Measurements from ENCODE around the gene TERT.
"Not testable (repeated sequence)": the region's sequence is repeated elsewhere in the genome, so short reads cannot be mapped to it uniquely, and the experiment has no call there.

Gene TERT

DNA sequence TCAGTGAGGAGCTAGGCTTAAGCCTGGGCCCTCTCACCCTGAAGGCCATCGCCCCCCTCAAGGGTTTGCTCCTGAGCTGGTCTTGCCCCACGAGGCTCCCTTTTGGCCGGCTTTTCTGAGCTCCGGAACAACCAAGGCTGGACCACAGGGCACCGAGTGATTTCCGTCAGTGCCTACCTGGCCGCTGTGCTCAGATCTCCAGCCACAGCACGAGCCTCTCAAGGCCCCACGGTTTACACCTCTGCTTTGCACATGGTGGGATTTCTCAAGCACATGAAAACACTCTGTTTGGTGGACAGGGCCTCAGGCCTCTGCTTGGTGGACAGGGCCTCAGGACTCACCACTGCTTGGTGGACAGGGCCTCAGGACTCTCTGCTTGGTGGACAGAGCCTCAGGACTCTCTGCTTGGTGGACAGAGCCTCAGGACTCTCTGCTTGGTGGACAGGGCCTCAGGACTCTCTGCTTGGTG, 34.3 kb upstream of the TERT start:
- TF ChIP-seq, protein P1, sequence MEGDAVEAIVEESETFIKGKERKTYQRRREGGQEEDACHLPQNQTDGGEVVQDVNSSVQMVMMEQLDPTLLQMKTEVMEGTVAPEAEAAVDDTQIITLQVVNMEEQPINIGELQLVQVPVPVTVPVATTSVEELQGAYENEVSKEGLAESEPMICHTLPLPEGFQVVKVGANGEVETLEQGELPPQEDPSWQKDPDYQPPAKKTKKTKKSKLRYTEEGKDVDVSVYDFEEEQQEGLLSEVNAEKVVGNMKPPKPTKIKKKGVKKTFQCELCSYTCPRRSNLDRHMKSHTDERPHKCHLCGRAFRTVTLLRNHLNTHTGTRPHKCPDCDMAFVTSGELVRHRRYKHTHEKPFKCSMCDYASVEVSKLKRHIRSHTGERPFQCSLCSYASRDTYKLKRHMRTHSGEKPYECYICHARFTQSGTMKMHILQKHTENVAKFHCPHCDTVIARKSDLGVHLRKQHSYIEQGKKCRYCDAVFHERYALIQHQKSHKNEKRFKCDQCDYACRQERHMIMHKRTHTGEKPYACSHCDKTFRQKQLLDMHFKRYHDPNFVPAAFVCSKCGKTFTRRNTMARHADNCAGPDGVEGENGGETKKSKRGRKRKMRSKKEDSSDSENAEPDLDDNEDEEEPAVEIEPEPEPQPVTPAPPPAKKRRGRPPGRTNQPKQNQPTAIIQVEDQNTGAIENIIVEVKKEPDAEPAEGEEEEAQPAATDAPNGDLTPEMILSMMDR (conservative IDR thresholded peaks at IDR 0.05; ENCODE audit: low read depth, low read length) = no peak
- no peak for DNase-seq (ENCODE audit: low read depth)

DNA sequence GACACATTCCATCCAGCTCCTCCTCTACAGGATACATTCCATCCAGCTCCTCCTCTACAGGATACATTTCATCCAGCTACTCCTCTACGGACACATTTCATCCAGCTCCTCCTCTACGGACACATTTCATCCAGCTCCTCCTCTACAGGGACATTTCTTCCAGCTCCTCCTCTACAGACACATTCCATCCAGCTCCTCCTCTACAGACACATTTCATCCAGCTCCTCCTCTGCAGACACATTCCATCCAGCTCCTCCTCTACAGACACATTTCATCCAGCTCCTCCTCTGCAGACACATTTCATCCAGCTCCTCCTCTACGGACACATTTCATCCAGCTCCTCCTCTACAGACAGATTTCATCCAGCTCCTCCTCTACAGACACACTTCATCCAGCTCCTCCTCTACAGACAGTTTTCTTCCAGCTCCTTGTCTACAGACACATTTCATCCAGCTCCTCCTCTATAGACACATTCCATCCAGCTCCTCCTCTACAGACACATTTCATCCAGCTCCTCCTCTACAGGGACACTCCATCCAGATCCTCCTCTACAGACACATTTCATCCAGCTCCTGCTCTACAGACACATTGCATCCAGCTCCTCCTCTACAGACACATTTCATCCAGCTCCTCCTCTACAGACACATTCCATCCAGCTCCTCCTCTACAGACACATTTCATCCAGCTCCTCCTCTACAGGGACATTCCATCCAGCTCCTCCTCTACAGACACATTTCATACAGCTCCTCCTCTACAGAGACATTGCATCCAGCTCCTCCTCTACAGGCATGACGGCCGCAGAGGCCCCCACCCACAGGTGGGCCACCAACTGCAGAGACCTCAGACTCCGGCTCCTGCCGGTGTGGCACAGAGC, 33.6 kb upstream of the TERT start:
- not testable (repeated sequence) for DNase-seq (ENCODE audit: low read depth); H3K4me3 ChIP-seq (ENCODE audit: low read length)

More for the DNA sequence above, 34.3 kb upstream of the TERT start:
- H3K4me3 ChIP-seq (ENCODE audit: low read length) = no peak overlapping the region

DNA sequence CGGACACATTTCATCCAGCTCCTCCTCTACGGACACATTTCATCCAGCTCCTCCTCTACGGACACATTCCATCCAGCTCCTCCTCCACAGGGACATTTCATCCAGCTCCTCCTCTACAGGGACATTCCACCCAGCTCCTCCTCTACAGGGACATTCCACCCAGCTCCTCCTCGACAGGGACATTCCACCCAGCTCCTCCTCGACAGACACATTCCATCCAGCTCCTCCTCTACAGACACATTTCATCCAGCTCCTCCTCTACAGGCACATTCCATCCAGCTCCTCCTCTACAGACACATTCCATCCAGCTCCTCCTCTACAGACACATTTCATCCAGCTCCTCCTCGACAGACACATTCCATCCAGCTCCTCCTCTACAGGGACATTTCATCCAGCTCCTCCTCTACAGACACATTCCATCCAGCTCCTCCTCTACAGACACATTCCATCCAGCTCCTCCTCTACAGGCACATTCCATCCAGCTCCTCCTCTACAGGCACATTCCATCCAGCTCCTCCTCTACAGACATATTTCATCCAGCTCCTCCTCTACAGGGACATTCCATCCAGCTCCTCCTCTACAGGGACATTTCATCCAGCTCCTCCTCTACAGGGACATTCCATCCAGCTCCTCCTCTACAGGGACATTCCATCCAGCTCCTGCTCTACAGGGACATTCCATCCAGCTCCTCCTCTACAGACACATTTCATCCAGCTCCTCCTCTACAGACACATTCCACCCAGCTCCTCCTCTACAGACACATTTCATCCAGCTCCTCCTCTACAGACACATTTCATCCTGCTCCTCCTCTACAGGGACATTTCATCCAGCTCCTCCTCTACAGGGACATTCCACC, 32.3 kb upstream of the TERT start:
- not testable (repeated sequence) for DNase-seq (ENCODE audit: low read depth); H3K4me3 ChIP-seq (ENCODE audit: low read length)

DNA sequence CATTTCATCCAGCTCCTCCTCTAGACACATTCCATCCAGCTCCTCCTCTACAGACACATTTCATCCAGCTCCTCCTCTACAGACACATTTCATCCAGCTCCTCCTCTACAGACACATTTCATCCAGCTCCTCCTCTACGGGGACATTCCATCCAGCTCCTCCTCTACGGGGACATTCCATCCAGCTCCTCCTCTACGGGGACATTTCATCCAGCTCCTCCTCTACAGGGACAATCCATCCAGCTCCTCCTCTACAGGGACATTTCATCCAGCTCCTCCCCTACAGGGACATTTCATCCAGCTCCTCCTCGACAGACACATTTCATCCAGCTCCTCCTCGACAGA, 31.6 kb upstream of the TERT start:
- H3K4me3 ChIP-seq (ENCODE audit: low read length); DNase-seq (ENCODE audit: low read depth): not testable (repeated sequence)

DNA sequence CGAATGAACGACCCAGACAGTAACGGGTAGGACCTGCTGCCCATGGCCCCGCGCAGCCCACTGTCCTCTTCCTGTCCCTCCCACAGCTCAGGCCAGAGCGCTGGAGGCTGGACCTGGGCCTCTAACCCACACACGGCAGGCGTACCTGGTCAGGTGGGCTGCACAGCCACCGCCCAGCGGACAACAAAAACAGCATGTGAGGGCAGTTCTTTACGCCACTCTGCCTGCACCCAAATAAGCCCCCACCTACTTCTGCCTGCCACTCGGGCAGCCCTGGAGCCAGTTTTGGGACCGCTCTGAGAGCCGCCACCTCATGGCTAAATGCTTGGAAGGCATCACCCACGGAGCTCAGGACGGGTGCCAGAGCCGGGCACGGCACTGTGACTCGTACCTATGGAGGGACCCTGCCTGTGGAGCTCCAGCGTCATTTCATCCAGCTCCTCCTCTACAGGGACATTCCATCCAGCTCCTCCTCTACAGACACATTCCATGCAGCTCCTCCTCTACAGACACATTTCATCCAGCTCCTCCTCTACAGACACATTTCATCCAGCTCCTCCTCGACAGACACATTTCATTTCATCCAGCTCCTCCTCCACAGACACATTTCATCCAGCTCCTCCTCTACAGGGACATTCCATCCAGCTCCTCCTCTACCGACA, 31.1 kb upstream of the TERT start:
- no peak for DNase-seq (ENCODE audit: low read depth)
- no peak overlapping the region for H3K4me3 ChIP-seq (ENCODE audit: low read length)

DNA sequence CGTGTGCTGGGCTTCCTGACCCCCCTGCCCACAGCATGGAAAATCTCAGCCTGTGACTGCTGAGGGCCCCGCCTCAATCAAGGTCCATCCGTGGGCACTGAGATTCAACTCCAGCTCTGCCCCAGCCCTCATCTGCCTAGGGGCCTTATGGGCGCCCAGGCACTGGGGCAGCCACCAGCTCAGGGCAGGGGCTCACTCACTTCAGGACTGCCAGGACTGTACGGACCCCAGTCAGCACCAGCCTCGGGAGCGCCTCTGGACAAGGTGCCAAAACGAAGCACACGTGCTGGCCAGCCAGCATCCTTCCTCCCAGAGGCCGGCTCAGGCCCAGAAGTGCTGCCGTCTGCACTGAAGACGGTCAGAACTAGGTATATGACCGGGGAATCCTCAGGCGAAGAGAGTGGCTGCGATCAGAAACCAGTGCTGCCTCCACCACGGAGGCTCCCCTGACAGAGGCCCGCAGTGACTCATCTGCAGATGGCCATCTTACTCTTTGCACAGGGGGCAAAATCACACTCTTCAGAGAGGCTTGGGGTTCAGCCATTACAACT, 30.4 kb upstream of the TERT start:
- TF ChIP-seq, protein P1 (conservative IDR thresholded peaks at IDR 0.05; ENCODE audit: low read depth, low read length) = no peak
- no peak for DNase-seq (ENCODE audit: low read depth)

More for the DNA sequence above, 31.1 kb upstream of the TERT start:
- TF ChIP-seq, protein P1 (conservative IDR thresholded peaks at IDR 0.05; ENCODE audit: low read depth, low read length) = no peak

DNA sequence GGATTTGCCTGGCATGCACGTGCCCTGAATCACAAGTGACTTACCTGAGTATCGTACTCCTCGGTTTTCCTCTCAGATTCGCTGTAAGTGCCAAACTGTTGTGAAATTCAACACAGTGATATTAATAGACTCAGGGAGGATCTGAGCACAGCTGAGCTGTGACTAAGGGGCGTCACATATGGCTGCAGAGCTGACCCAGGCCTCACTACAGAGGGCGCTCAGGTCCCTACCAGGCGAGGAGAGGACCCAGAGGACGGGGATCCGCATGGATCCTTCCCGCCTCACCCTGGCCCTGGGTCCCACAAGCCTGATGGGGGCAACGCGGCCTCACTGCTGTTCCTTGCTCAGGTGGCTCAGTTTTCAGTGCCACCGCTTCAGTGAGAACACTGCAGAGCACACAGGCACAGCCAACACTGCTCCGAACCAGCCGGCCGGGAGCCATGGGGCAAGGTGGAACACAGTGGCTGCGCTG, 29.9 kb upstream of the TERT start:
- TF ChIP-seq, protein P1 (conservative IDR thresholded peaks at IDR 0.05; ENCODE audit: low read depth, low read length) = no peak
- DNase-seq (ENCODE audit: low read depth) = no peak
- H3K4me3 ChIP-seq (ENCODE audit: low read length) = no peak overlapping the region

More for the DNA sequence above, 30.4 kb upstream of the TERT start:
- no peak overlapping the region for H3K4me3 ChIP-seq (ENCODE audit: low read length)

DNA sequence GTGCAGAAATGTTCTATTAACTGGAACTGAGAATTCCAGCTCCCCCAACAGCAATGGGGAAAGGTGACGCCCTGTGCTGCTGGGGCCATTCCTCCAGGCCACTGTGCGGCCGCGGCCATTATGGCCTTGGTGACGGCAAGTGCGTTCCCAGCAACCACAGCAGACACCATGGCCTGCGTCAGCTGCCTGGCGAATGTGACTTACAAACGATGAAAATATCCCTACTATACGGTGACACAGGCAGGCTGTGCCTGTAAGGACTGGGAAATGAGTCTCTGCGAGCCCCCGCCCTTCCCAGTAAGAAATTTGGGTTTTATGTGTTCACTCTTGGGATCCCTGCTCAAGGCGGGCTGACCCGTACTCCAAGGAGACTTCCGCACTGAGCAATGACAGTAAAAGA, 29.4 kb upstream of the TERT start:
- no peak overlapping the region for H3K4me3 ChIP-seq (ENCODE audit: low read length)
- TF ChIP-seq, protein P1 (conservative IDR thresholded peaks at IDR 0.05; ENCODE audit: low read depth, low read length) = no peak
- no peak for DNase-seq (ENCODE audit: low read depth)
